GM21786 (cell line): ENCODE results near the gene NDUFS6.
"Not testable (repeated sequence)": the region's sequence is repeated elsewhere in the genome, so short reads cannot be mapped to it uniquely, and the experiment has no call there.

Experiments used
- ATAC-seq: cut with Tn5 transposase; IDR thresholded peaks from one replicate; pipeline ENCODE4 v1.9.1; 2021; ENCODE audit not compliant: unreplicated experiment

Gene NDUFS6

GRCh38 chr5:1781726-1782384 is 19.4 kb upstream of the NDUFS6 start:
- ATAC-seq: no peak

- no peak for ATAC-seq
Measured at GRCh38 chr5:1782385-1783215, 18.6 kb upstream of the NDUFS6 start.

GRCh38 chr5:1783216-1783554 is 18.0 kb upstream of the NDUFS6 start:
- peak; percentile 80 for ATAC-seq

GRCh38 chr5:1784197-1785050 is 16.8 kb upstream of the NDUFS6 start:
- ATAC-seq: no peak

GRCh38 chr5:1785062-1785461 is 16.1 kb upstream of the NDUFS6 start:
- no peak for ATAC-seq

GRCh38 chr5:1785984-1786383 is 15.2 kb upstream of the NDUFS6 start:
- no peak for ATAC-seq

GRCh38 chr5:1786621-1787471 is 14.4 kb upstream of the NDUFS6 start:
- no peak for ATAC-seq

- no peak for ATAC-seq
Measured at GRCh38 chr5:1787472-1788047, 13.6 kb upstream of the NDUFS6 start.

- no peak for ATAC-seq
Measured at GRCh38 chr5:1788200-1788599, 13.0 kb upstream of the NDUFS6 start.

- ATAC-seq: no peak
Measured at GRCh38 chr5:1788828-1789227, 12.4 kb upstream of the NDUFS6 start.

GRCh38 chr5:1789438-1789833 is 11.8 kb upstream of the NDUFS6 start:
- not testable (repeated sequence) for ATAC-seq

- no peak for ATAC-seq
Measured at GRCh38 chr5:1789834-1790471, 11.3 kb upstream of the NDUFS6 start.

GRCh38 chr5:1791176-1791575 is 10.0 kb upstream of the NDUFS6 start:
- ATAC-seq: no peak

GRCh38 chr5:1792842-1793266 is 8.4 kb upstream of the NDUFS6 start:
- ATAC-seq: peak; percentile 98

- no peak for ATAC-seq
Measured at GRCh38 chr5:1793301-1793740, 7.9 kb upstream of the NDUFS6 start.

- no peak for ATAC-seq
Measured at GRCh38 chr5:1793966-1794900, 7.0 kb upstream of the NDUFS6 start.

- no peak for ATAC-seq
Measured at GRCh38 chr5:1794901-1795290, 6.3 kb upstream of the NDUFS6 start.

- ATAC-seq: no peak
Measured at GRCh38 chr5:1795506-1795905, 5.7 kb upstream of the NDUFS6 start.

GRCh38 chr5:1795931-1796330 is 5.3 kb upstream of the NDUFS6 start:
- no peak for ATAC-seq
